HG03439 (cell line): ENCODE measurements around the gene PLGLB1.
"Not testable (repeated sequence)": the region's sequence is repeated elsewhere in the genome, so short reads cannot be mapped to it uniquely, and the experiment has no call there.

ENCODE experiments used
- ATAC-seq: cut with Tn5 transposase; IDR thresholded peaks from one replicate; pipeline ENCODE4 v1.9.1; 2021; ENCODE audit warnings: mild to moderate bottlenecking, moderate library complexity; ENCODE audit not compliant: unreplicated experiment

The PLGLB1 gene

DNA sequence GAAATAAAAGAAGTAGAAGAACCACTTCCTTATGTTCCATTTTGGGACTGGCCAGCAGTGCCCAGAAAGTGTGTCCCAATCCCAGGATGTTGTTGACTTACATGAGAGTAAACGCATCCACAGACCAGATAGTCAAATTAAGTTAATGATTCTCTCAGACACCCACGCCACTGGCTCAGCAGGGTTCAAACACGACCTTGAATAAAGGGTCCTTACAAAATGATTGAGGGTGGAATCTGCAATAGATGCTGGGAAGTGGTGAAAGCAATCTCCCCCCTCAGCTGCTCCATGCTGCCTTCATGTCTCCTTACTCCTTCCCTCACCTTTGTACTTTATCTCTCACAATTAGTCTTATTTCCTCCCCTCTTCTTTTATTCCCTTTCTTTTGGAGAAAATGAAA lies at the start of gene PLGLB1:
TSS of gene PLGLB1 (minus strand) at position 101 of the 400 bp plus-strand sequence. CDS start at position 40, 61 bp downstream.
- not testable (repeated sequence) for ATAC-seq

DNA sequence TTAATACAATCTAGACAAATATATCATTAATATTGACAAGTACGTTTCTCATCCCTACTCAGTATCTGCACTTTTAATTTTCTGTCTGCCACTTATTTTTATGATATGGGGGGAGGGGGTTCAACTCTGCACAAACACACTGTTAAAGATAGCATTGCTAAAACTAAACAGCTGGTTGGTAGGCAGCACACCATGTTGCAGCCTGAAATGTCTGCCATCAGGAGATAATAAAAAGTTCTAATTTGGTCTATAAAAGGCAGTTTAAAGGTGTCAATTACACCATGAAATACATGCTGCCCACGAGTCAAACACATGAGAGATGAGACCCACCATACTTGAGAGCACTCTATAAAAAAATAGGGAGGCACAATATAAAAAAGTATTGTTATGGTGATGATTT lies 42.7 kb upstream of the PLGLB1 start:
- not testable (repeated sequence) for ATAC-seq

DNA sequence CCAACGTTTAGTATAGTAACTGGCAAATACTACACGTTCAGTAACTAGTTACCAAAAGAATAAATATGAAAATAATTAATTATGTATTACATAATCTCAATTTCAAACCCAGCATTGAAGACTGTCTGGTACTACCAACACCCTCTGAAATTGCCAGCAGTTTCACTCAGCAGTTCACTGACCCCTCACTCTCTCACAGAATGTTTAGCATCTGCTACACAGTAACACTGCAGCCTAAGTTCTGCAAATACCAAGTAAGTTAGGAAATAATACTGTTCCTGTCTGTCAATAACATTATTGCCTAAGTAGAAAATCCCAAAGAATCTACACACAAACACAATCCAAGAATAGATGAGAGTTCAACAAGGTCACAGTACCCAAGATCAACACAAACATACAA lies 41.8 kb upstream of the PLGLB1 start:
- not testable (repeated sequence) for ATAC-seq

DNA sequence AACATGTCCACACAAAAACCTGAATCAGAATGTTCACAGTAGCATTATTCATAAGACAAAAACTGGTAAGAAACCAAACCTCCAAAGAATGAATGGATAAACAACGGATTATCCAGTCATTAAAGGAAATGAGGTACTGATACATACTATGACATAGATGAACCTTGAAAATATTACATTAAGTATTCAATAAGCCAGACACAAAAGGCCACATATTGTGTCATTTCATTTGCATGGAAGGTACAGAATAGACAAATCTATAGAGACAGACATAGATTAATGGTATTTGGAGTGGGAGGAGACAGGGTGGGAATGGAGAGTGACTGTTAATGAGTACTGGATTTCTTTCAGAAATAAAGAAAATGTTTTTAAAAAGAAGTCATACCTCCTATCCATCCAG lies 39.9 kb upstream of the PLGLB1 start:
- ATAC-seq, result not testable (repeated sequence)

DNA sequence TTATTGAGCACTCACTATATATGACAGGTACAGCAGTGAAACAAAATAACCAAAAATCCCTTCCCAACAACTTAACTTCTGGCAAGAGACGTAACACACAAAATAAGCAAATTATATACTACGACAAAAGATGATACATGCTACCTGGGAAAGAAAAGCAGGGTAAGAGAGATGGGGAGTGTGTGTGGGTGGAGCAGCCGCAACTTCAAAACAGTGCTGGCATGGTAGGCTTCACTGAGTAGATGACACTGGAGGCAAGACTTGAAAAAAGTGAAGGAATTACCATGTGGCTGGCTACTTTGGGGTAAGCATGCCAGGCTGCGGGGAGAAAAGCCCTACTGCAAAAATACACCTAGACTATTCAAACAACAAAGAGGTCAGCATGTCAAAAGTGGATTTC lies 36.0 kb upstream of the PLGLB1 start:
- not testable (repeated sequence) for ATAC-seq

DNA sequence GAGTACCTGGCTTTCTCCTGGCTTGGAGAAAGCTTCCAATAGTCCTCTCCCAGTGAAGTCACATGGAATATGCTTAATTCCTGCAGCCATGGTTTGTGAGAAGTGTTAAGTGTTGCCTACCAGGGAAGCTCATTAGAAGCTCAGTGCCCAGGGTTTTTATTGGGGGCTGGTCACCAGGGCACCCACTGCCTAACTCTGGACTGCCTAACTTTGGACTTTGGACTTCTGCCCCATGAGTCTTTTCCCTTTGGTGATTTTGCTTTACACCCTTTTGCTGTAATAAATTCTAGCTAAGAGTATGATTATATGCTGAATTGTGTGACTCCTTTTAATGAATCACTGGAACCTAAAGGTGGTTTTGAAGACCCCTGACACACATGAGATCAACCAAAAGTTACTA lies 35.2 kb upstream of the PLGLB1 start:
- ATAC-seq, result not testable (repeated sequence)

DNA sequence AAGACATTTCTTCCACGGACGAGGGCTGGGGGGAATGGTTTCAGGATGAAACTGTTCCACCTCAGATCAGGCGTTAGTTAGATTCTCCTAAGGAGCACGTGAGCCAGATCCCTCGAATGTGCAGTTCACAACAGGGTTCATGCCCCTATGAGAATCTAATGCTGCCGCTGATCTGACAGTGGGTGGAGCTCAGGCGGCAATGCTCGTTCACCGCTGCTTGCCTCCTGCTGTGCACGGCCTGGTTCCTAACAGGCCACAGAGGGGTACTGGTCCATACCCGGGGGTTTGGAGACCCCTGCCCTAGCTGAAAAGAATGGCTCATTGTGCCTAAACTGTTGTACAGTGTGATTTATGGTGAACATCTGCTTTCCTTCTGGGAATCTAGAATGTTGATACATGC lies 34.8 kb upstream of the PLGLB1 start:
- not testable (repeated sequence) for ATAC-seq

DNA sequence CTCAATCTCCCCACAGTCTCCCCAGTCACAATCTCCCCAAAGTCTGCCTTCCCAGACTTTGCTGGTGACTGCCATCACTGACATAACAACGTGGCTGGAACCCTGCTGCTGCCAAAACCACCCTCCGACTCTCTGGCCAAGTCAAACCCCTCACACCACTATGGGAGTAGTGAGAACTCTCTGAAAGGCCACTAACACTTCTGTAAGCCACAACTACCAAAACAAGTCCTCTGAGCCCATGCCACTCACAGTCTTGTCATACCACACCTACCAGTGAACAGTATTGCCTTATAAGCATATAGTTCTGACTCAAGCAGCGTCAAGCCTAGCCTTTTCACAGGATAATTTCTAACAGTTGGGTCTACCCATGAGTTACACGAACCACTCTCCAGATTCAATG lies 32.7 kb upstream of the PLGLB1 start:
- ATAC-seq, result not testable (repeated sequence)

DNA sequence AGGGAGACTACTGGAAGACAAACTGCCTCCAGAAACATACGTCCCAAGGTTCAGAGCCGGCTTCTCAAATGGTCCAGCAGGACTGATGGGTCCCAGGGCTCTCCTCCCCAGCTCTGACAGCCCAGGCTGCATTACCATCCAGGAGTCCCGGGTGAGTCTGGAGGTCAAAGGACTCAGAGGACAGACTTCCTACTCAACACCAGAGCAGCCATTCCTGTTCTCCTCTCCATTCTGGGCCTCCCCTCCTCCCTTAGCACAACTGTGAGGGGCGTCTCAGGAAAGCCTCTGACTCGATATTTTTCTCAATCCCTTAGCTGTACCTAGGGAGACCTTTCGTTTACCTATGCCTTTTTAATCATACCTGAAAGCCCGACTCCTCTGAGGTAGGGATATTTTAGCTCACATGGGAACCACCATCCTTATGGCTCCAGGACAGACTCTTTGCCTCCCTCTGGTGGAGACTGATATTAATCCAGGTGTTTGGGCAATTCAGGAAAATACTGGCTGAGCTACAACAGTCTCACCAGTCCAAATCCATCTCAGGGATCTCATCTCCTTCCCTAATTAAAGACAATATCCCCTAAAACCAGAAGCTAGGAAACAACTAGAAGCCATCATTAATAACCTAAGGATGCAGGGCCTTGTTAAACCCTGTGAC lies 19.8 kb upstream of the PLGLB1 start:
- not testable (repeated sequence) for ATAC-seq

DNA sequence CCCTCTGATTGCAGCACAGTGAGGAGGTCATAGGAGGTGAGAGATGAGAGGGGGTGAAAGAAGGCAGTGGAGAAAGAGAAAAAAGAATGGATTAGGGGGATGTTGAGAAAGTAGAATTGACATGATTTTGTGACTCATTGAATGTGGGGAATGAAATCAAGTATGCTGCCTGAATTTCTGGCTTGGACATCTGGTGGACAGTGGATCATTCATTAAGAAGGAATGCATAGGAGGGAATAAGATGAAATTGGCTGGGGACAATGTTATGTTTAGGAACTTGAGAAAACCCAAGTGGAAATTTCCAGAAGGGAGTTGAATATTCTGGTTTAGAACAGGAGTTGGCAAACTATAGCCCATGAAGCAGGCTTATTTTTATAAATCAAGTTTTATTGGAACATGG lies 7.0 kb upstream of the PLGLB1 start:
- not testable (repeated sequence) for ATAC-seq

DNA sequence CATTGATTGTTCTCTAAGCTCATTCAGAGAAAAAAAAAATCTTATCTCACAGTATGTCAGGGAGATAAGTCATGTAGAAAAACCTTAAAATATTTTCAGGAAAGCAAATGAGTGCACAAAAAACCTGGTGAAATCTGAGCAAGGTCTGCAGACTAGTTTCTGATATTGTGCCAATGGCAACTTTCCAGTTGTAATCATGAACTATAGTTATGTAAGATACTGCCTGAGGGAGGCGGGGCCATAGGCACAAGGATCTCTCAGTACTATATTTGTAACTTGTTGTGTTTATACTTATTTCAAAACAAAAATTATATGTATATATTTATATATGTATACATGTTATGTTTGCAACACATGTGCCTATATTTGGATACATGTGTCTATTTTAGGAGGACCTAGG lies 5.2 kb upstream of the PLGLB1 start:
- ATAC-seq, result not testable (repeated sequence)

DNA sequence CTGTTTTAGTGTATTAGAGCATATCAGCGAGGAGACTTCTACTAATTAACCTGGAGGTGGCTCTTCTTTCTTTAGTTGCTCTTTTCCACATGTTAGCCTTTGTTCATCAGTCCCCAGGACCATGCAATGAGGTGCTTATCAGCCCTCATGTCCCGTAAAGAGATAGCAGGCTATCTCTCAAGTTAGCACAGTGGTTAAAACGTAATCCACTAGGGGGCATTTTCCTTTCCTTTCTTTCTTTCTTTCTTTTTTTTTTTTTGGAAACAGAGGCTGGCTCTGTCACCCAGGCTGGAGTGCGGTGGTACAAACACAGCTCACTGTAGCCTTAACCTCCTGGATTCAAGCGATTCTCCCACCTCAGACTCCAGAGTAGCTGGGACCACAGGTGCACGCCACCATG lies 4.3 kb upstream of the PLGLB1 start:
- ATAC-seq, result not testable (repeated sequence)

DNA sequence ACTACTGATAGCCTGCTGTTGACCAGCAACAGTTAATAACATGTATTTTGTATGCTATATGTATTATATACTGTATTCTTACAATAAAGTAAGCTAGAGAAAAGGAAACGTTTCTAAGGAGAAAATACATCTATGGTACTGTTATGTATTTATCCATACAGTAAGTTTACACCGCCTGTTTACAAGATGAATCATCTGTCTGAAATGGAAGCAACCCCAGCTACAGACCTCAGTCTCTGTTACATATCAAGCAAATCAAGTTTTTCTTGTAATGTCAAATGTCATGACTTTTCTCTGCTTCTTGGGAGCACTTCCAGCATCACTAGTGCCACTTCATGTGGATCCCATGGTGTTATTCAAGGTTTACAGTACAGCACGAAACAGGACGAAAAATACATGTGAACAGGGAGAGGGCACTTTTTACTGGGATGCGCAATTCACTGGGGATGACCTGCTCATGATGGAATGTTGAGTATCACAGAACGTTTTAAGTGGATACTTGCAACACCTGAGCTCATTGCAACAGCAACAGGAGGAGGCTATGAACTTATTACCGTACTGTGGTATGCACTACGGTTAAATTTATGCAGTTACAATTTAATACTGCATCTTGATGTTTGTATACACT lies 2.5 kb upstream of the PLGLB1 start:
- not testable (repeated sequence) for ATAC-seq

DNA sequence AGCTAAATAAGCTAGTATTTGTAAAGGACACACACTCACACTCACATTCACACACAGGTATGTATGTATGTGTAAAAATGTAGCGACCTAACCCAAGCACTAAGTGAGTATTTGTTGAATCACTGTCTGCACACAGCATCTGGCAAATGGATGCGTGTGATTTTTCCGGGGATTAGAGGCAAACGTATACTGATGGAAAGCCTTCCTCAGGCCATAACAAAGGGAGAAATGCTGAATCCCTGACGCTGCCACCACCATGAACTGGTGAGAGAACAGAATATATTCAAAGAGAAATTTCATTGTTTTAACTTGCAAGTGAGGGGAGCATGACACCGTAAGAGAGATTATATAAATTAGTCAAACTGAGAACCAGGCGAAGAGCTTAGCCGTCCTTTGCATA lies 601 bp downstream of the PLGLB1 start:
- not testable (repeated sequence) for ATAC-seq

DNA sequence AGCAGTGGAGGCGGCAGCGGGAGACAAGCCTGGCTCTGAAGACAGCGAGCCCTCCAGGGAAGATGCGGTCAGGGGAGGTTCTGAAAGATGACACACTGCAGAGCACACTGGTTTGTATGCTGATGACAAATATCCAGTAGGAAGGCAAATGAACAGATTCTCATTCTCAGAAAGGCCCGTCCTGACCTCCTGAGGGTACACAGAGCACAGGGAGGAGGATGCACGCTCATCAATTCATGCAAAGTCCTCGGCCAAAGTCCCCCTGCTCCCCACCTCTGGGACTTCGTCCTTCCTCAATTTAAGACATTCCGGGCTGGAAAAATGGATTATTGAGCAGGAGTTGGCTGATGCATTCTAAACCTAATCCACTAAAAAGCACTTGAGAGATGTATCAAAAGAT lies 2.6 kb downstream of the PLGLB1 start:
- ATAC-seq, result not testable (repeated sequence)

DNA sequence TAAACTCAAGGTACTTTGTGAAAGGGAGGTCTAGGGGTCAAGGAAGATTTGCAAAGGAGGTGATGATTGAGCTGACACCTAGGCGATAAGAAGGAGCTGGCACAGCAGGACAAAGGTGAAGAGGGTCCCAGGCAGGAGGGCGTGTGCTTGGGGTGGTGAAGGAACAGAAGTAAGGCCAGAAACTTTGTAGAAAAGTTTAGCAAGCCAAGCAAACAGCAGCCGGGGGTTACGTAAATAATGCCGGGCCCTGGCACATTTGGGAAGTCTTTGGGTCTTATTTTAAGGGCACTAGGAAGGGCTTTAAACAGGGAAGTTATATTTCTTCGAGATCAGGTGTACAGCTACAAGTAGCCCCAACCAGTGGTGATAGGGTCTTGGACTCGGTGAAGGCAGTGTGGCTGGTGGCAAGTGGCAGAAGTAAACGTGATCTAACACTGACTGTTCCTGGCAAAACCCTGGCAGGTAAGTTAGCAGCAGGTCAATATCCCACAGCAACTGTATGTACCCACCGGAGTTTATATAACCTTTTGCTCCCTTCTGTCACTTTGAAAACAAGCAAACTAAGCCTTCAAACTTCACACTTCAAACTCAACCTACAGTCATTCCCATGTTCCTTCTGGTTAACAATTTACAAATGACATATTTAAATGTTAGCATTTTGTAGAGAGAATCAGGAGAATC lies 7.0 kb downstream of the PLGLB1 start:
- not testable (repeated sequence) for ATAC-seq

DNA sequence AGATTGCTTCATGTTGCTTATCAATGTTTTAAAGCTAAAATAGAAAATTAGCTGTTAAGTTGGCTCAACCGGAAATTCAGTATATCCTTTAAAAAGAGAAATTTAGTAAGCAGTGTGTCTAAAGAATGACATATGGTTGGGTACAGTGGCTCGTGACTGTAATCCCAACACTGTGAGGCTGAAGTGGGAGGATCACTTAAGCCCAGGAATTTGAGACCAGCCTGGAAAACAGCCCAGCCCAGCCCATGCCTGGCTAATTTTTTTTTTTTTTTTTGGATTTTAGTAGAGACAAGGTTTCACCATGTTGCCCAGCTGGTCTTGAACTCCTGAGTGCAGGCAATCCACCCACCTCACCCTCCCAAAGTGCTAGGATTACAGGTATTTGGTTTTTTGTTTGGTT lies 17.2 kb downstream of the PLGLB1 start:
- ATAC-seq, result not testable (repeated sequence)
